ENCODE data around the gene AFAP1L1. TPM values are rescaled to one million over a fixed set of nuclear protein-coding genes. Genes with fewer than 3 reads are reported as not detected.
A peak's percentile ranks its signal among the peaks of the same experiment; 100 is the strongest.

AFAP1L1 gene
- total RNA-seq, 1 donor = 2.3 TPM

GRCh38 chr5:149320791-149321330 is 49.2 kb downstream of the AFAP1L1 start:
- DNase-seq (ENCODE audit: low read depth) = peak; percentile 97
- no peak overlapping the region for H3K4me3 ChIP-seq (ENCODE audit: low read depth, low read length)
- no peak for TF ChIP-seq CTCF (IDR thresholded peaks at IDR 0.05; ENCODE audit: insufficient read depth, low read length)

GRCh38 chr5:149322518-149322917 is 50.9 kb downstream of the AFAP1L1 start:
- no peak for DNase-seq (ENCODE audit: low read depth)
- no peak for TF ChIP-seq CTCF (IDR thresholded peaks at IDR 0.05; ENCODE audit: insufficient read depth, low read length)
- H3K4me3 ChIP-seq (ENCODE audit: low read depth, low read length) = no peak overlapping the region

- no peak overlapping the region for H3K4me3 ChIP-seq (ENCODE audit: low read depth, low read length)
- DNase-seq (ENCODE audit: low read depth) = peak; percentile 36
- TF ChIP-seq CTCF (IDR thresholded peaks at IDR 0.05; ENCODE audit: insufficient read depth, low read length) = no peak
Observed at GRCh38 chr5:149323210-149323609, 51.6 kb downstream of the AFAP1L1 start.

GRCh38 chr5:149323621-149324205 is 52.1 kb downstream of the AFAP1L1 start:
- no peak for TF ChIP-seq CTCF (IDR thresholded peaks at IDR 0.05; ENCODE audit: insufficient read depth, low read length)
- no peak overlapping the region for H3K4me3 ChIP-seq (ENCODE audit: low read depth, low read length)
- peak; percentile 62 for DNase-seq (ENCODE audit: low read depth)

- no peak overlapping the region for H3K4me3 ChIP-seq (ENCODE audit: low read depth, low read length)
- TF ChIP-seq CTCF (IDR thresholded peaks at IDR 0.05; ENCODE audit: insufficient read depth, low read length) = no peak
- DNase-seq (ENCODE audit: low read depth) = no peak
Observed at GRCh38 chr5:149324641-149325040, 53.0 kb downstream of the AFAP1L1 start.

- DNase-seq (ENCODE audit: low read depth) = peak; percentile 53
- TF ChIP-seq CTCF (IDR thresholded peaks at IDR 0.05; ENCODE audit: insufficient read depth, low read length) = no peak
- H3K4me3 ChIP-seq (ENCODE audit: low read depth, low read length) = no peak overlapping the region
Observed at GRCh38 chr5:149325166-149325735, 53.6 kb downstream of the AFAP1L1 start.
